Activated CD4-positive, alpha-beta T cell treated with anti-CD3 and anti-CD28 coated beads, Interleukin-2, amount 10 ng/mL, durations not matched to agents 7 days and 5 days (primary cell): ENCODE results near the gene BTG2. TPM values are rescaled to one million over a fixed set of nuclear protein-coding genes. Genes with fewer than 3 reads are reported as not detected.

Source experiments
- CTCF ChIA-PET: fragments of 350-600 bp; sonication (Branson Sonifier 250); formaldehyde crosslinking; loops from one replicate; lab custom pipeline; 2021; ENCODE audit warnings: antibody characterized with exemption; lab: Charles Lee
- POLR2A ChIA-PET: fragments of 350-600 bp; sonication (Branson Sonifier 250); formaldehyde crosslinking; loops from one replicate; lab custom pipeline; 2021; ENCODE audit warnings: antibody characterized with exemption; lab: Charles Lee
- DNase-seq: peaks from one replicate; pipeline ENCODE4 v3.0.0-alpha.2; 2020
- H3K27ac Mint-ChIP-seq: one replicate; pipeline ENCODE4 v1.8.0; 2021; ENCODE audit warnings: mild to moderate bottlenecking, moderate library complexity, mixed read lengths
- H3K27me3 Mint-ChIP-seq: one replicate; pipeline ENCODE4 v1.8.0; 2021; ENCODE audit warnings: mixed read lengths
- H3K36me3 Mint-ChIP-seq: one replicate; pipeline ENCODE4 v1.8.0; 2021; ENCODE audit warnings: low read depth, mixed read lengths
- H3K4me1 Mint-ChIP-seq: one replicate; pipeline ENCODE4 v1.8.0; 2021; ENCODE audit warnings: mixed read lengths
- H3K4me3 Mint-ChIP-seq: one replicate; pipeline ENCODE4 v1.8.0; 2021; ENCODE audit warnings: mild to moderate bottlenecking, moderate library complexity, mixed read lengths
- H3K9me3 Mint-ChIP-seq: one replicate; pipeline ENCODE4 v1.8.0; 2021; ENCODE audit warnings: mixed read lengths
- total RNA-seq, 2 experiments: library from RNA; stranded (reverse); gene quantifications; one replicate each; pipeline ENCODE4 v1.2.3, GENCODE V29; 2021

Gene BTG2
- total RNA-seq, 2 experiments from 2014 or later = 73.6 to 82.3 TPM

- H3K27me3 Mint-ChIP-seq = no peaks in the 10 kb centered on the region
- H3K27ac Mint-ChIP-seq = peak overlapping the region; percentile 80
- no peaks in the 10 kb centered on the region for H3K9me3 Mint-ChIP-seq
- peak; percentile 87 for DNase-seq
- ChIA-PET POLR2A (no interaction called here), CTCF (interaction anchor here (1.1 to 7.3 kb wide), 9 partner anchors 15 to 231 kb away, joined by 3 to 299 read pairs (median 58); partner anchors contain the start of gene BTG2)
- no peaks in the 10 kb centered on the region for H3K36me3 Mint-ChIP-seq
- no peak overlapping the region for H3K4me3 Mint-ChIP-seq
- peaks cover 65% of the 10 kb centered on the region for H3K4me1 Mint-ChIP-seq
Observed at GRCh38 chr1:203271018-203271743, 34.1 kb upstream of the BTG2 start.

GRCh38 chr1:203271962-203272632, 33.2 kb upstream of the BTG2 start:
- H3K27me3 Mint-ChIP-seq = no peaks in the 10 kb centered on the region
- no peak overlapping the region for H3K4me3 Mint-ChIP-seq
- no peaks in the 10 kb centered on the region for H3K36me3 Mint-ChIP-seq
- peaks cover 74% of the 10 kb centered on the region for H3K4me1 Mint-ChIP-seq
- DNase-seq = no peak
- no peaks in the 10 kb centered on the region for H3K9me3 Mint-ChIP-seq
- no peak overlapping the region for H3K27ac Mint-ChIP-seq
- CTCF ChIA-PET = interaction anchor here (0.7 to 7.3 kb wide), 11 partner anchors 9 to 215 kb away, joined by 3 to 299 read pairs (median 56); partner anchors contain the start of gene BTG2
- POLR2A ChIA-PET = interaction anchor here (0.5 kb wide), 1 partner anchor 68 kb away, joined by 3 read pairs; no protein-coding TSS in a partner anchor

DNA sequence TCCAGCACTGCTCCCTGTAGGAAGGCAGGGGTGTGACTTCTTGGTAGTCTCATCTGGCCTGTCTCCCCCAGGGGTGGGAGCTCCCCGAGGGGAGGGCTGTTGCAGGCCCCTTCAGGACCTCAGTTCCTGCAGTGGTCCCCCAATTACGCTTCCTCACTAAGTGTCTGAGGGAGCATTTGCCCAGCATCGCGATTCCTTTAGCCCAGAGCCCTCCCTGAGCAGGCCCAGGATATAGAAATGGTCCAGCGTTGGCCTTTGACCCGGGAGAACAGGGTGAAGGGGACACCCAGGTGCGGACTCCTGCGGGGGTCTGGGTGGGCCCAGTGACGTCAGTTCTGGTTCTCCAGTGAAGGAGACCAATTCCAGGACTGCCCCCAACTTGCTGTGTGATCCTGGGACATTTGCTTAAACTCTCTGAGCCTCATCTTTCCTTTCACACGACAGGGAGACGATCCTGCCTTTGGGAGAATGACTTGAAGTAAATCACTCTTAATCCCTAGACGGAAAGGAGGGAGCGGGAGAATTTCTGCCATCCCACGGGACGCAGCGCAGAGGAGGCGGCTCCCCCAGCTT, 32.6 kb upstream of the BTG2 start:
- H3K27me3 Mint-ChIP-seq = no peaks in the 10 kb centered on the region
- peaks cover 74% of the 10 kb centered on the region for H3K4me1 Mint-ChIP-seq
- no peaks in the 10 kb centered on the region for H3K9me3 Mint-ChIP-seq
- H3K36me3 Mint-ChIP-seq = no peaks in the 10 kb centered on the region
- H3K4me3 Mint-ChIP-seq = peak overlapping the region; percentile 60
- peak overlapping the region; percentile 86 for H3K27ac Mint-ChIP-seq
- POLR2A ChIA-PET = interaction anchor here (0.5 kb wide), 1 partner anchor 67 kb away, joined by 3 read pairs; no protein-coding TSS in a partner anchor
- DNase-seq = no peak
- CTCF ChIA-PET = interaction anchor here (0.7 to 7.3 kb wide), 17 partner anchors 10 to 246 kb away, joined by 3 to 299 read pairs (median 8); partner anchors contain the start of genes BTG2 and PPFIA4

GRCh38 chr1:203273206-203273868, 32.0 kb upstream of the BTG2 start:
- Mint-ChIP-seq H3K27me3 (no peaks in the 10 kb centered on the region), H3K9me3 (no peaks in the 10 kb centered on the region), H3K4me1 (peaks cover 77% of the 10 kb centered on the region), H3K27ac (peak overlapping the region; percentile 86), H3K36me3 (no peaks in the 10 kb centered on the region), H3K4me3 (peak overlapping the region; percentile 60)
- ChIA-PET POLR2A (no interaction called here), CTCF (interaction anchor here (0.7 to 7.3 kb wide), 19 partner anchors 11 to 247 kb away, joined by 3 to 299 read pairs (median 8); partner anchors contain the start of genes BTG2 and PPFIA4)
- peak; percentile 93 for DNase-seq

DNA sequence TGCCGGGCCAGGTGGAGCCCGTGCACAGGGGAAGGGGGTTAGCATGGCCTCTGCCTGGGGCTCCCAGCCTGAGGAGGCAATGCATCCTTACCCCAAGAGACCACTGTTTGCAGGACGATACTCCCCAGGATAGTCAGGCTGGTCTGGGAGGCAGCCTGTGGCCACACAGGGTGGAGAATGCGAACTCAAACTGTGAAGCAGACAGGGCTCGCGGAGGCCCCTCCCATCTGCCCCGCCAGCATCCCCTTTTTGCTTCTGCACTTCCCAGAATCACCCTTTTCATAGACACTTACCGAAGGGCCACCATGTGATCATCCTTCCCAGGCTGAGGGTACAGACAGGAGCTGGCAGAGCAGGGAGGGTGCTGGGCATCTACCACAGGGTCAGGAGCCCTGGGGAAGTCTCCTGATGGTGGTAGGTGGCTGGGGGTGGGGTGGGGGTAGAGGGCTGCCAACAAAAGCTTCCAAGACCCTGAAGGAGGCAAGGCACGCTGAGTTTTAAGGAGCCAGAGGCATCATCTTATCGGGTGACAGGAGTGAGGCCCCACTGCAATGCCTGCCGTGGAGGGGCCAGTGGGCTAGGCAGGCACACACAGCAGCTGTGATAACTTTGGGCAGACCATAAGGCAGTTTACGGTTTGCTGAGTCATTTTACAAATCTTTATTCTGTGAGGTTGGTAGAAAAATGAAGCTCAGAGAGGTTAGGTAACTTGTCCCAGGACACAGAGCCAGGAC, 31.3 kb upstream of the BTG2 start:
- Mint-ChIP-seq H3K36me3 (no peaks in the 10 kb centered on the region), H3K4me1 (peaks cover 84% of the 10 kb centered on the region), H3K4me3 (peak overlapping the region; percentile 60), H3K27me3 (no peaks in the 10 kb centered on the region), H3K9me3 (no peaks in the 10 kb centered on the region), H3K27ac (peak overlapping the region; percentile 86)
- DNase-seq = no peak
- ChIA-PET POLR2A (interaction anchor here (1.0 kb wide), 1 partner anchor 54 kb away, joined by 5 read pairs; no protein-coding TSS in a partner anchor), CTCF (interaction anchor here (0.8 to 5.8 kb wide), 10 partner anchors 14 to 213 kb away, joined by 3 to 64 read pairs (median 4); partner anchors contain the start of gene BTG2)

DNA sequence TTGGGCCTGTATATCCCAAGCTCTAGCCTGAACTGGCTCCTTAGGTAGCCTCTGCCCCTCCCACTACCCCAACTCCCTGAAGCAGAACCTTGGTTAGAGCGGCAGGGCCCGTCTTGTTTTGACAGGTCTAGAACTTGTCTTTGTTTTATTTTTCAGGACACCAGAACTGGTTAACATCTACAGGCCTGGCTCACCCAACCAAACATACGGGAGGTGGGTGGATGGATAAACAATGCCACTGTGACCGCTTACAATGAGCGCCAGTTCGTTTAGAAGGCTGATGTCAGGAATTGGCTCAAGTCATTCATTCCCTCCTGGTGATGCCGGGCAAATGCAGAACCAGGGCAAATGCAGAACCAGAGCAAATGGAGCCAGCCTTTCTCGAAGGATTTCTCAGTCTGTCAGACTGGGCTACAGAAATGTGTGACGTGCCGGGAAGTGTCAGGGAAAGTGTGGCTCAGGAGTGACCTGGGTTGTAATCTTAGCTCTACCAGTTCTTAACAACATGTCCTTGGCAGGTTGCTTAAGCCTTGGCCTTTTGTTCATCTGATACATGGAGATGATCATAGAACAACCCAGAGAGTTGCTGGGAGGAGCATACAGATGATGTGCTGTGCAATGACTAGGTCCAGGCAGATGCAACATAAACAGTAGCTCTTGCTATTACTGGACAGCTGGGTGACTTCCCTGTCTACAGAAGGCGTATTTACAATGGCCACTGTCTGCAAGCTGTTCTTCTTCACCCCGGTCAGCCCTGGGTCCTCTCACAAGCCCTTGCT, 30.5 kb upstream of the BTG2 start:
- Mint-ChIP-seq H3K27me3 (no peaks in the 10 kb centered on the region), H3K27ac (peak overlapping the region; percentile 51), H3K4me1 (peaks cover 85% of the 10 kb centered on the region), H3K4me3 (no peak overlapping the region), H3K36me3 (no peaks in the 10 kb centered on the region), H3K9me3 (no peaks in the 10 kb centered on the region)
- ChIA-PET POLR2A (interaction anchor here (1.0 kb wide), 1 partner anchor 53 kb away, joined by 5 read pairs; no protein-coding TSS in a partner anchor), CTCF (interaction anchor here (0.6 to 5.8 kb wide), 14 partner anchors 6 to 212 kb away, joined by 3 to 64 read pairs (median 5); partner anchors contain the start of gene BTG2)
- no peak for DNase-seq

- peaks cover 82% of the 10 kb centered on the region for H3K4me1 Mint-ChIP-seq
- no peaks in the 10 kb centered on the region for H3K9me3 Mint-ChIP-seq
- DNase-seq = no peak
- POLR2A ChIA-PET = interaction anchor here (0.6 kb wide), 1 partner anchor 271 kb away, joined by 3 read pairs; no protein-coding TSS in a partner anchor
- CTCF ChIA-PET = interaction anchor here (1.7 to 5.8 kb wide), 6 partner anchors 7 to 52 kb away, joined by 5 to 64 read pairs (median 24); partner anchors contain the start of gene BTG2
- peak overlapping the region; percentile 57 for H3K27ac Mint-ChIP-seq
- H3K4me3 Mint-ChIP-seq = no peak overlapping the region
- H3K36me3 Mint-ChIP-seq = no peaks in the 10 kb centered on the region
- no peaks in the 10 kb centered on the region for H3K27me3 Mint-ChIP-seq
Observed at GRCh38 chr1:203275656-203276272, 29.6 kb upstream of the BTG2 start.

GRCh38 chr1:203276408-203276807, 28.9 kb upstream of the BTG2 start:
- Mint-ChIP-seq H3K27me3 (no peaks in the 10 kb centered on the region), H3K27ac (peak overlapping the region; percentile 71)

GRCh38 chr1:203276916-203277545, 28.3 kb upstream of the BTG2 start:
- Mint-ChIP-seq H3K36me3 (no peaks in the 10 kb centered on the region), H3K27me3 (no peaks in the 10 kb centered on the region), H3K4me1 (peaks cover 74% of the 10 kb centered on the region), H3K27ac (peak overlapping the region; percentile 88), H3K4me3 (peak overlapping the region; percentile 37), H3K9me3 (no peaks in the 10 kb centered on the region)
- ChIA-PET CTCF (interaction anchor here (0.7 to 5.9 kb wide), 10 partner anchors 9 to 85 kb away, joined by 3 to 64 read pairs (median 5); no protein-coding TSS in a partner anchor), POLR2A (interaction anchor here (0.5 to 1.5 kb wide), 4 partner anchors 10 to 472 kb away, joined by 3 to 4 read pairs (median 3); no protein-coding TSS in a partner anchor)
- DNase-seq = no peak

More at GRCh38 chr1:203276408-203276807, 28.9 kb upstream of the BTG2 start:
- H3K36me3 Mint-ChIP-seq = no peaks in the 10 kb centered on the region
- no peaks in the 10 kb centered on the region for H3K9me3 Mint-ChIP-seq
- ChIA-PET CTCF (interaction anchor here (0.7 to 5.9 kb wide), 8 partner anchors 8 to 86 kb away, joined by 3 to 64 read pairs (median 22); partner anchors contain the start of gene BTG2), POLR2A (interaction anchor here (0.6 kb wide), 1 partner anchor 272 kb away, joined by 3 read pairs; no protein-coding TSS in a partner anchor)
- no peak overlapping the region for H3K4me3 Mint-ChIP-seq
- DNase-seq = no peak
- peaks cover 78% of the 10 kb centered on the region for H3K4me1 Mint-ChIP-seq
